ENCODE measurements around the gene ALOX15. TPM values are rescaled to one million over a fixed set of nuclear protein-coding genes. Genes with fewer than 3 reads are reported as not detected.

Gene ALOX15
- total and polyA plus RNA-seq, 9 of the 15 experiments (the other 6 are each of a cell fraction or from before 2014, with no cell fraction given) = not detected

DNA sequence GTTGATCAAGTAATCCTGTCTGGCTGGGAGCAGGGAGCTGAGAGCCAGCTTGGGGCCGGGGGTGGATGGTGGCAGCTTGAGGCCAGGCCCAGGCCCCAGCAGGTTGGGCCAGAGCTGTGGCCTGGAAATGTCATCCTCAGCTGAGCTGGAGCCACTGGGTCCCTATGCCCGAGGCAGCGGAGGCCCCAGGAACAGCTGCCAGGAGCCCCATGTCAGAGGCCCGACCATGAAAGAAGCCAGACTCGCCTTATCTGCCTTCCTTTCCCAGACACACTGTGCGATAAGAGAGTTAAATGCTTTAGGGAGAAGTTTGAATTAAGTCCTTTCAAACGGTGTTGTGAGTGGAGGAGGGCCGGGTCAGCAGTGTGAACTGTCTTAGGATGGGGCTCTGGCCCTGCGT is 53.7 kb downstream of the ALOX15 start (continued):
- TF ChIP-seq MYBL2 (IDR thresholded peaks at IDR 0.05; ENCODE audit: low read depth) (no peak), MYBL2 (CRISPR knock-in tag; IDR thresholded peaks at IDR 0.05; ENCODE audit: borderline replicate concordance) (no peak), TSHZ1 (CRISPR knock-in tag; IDR thresholded peaks at IDR 0.05) (no peak), FIP1L1 (IDR thresholded peaks at IDR 0.05; ENCODE audit: low read depth, low read length, poor library complexity, severe bottlenecking) (no peak), TEAD4 (IDR thresholded peaks at IDR 0.05; ENCODE audit: low read length) (peak; percentile 76), TEAD4 (CRISPR knock-in tag; IDR thresholded peaks at IDR 0.05; ENCODE audit: borderline replicate concordance) (no peak), FOXM1 (IDR thresholded peaks at IDR 0.05; ENCODE audit: low read depth) (no peak), FOXM1 (CRISPR knock-in tag; IDR thresholded peaks at IDR 0.05; ENCODE audit: low read depth) (no peak), ILF3 (IDR thresholded peaks at IDR 0.05; ENCODE audit: borderline replicate concordance) (no peak), PATZ1 (CRISPR knock-in tag; IDR thresholded peaks at IDR 0.05; ENCODE audit: borderline replicate concordance) (no peak), ELF2 (CRISPR knock-in tag; IDR thresholded peaks at IDR 0.05) (no peak), SAFB (IDR thresholded peaks at IDR 0.05; ENCODE audit: borderline replicate concordance, low read depth, low read length) (no peak), ZNF165 (CRISPR knock-in tag; IDR thresholded peaks at IDR 0.05; ENCODE audit: borderline replicate concordance) (no peak), ZKSCAN8 (CRISPR knock-in tag; IDR thresholded peaks at IDR 0.05) (no peak), GTF2A2 (tag; IDR thresholded peaks at IDR 0.05) (no peak), PKNOX1 (IDR thresholded peaks at IDR 0.05) (0 out of 2 replicates have a peak, but pooled peaks have one; percentile 30), HNRNPLL (IDR thresholded peaks at IDR 0.05; ENCODE audit: low read depth, low read length, poor library complexity, severe bottlenecking) (no peak), STAT5B (CRISPR knock-in tag; IDR thresholded peaks at IDR 0.05) (no peak)
- TF ChIP-seq, protein P1, sequence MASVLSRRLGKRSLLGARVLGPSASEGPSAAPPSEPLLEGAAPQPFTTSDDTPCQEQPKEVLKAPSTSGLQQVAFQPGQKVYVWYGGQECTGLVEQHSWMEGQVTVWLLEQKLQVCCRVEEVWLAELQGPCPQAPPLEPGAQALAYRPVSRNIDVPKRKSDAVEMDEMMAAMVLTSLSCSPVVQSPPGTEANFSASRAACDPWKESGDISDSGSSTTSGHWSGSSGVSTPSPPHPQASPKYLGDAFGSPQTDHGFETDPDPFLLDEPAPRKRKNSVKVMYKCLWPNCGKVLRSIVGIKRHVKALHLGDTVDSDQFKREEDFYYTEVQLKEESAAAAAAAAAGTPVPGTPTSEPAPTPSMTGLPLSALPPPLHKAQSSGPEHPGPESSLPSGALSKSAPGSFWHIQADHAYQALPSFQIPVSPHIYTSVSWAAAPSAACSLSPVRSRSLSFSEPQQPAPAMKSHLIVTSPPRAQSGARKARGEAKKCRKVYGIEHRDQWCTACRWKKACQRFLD (CRISPR knock-in tag; IDR thresholded peaks at IDR 0.05) = no peak
- TF ChIP-seq, protein P2, sequence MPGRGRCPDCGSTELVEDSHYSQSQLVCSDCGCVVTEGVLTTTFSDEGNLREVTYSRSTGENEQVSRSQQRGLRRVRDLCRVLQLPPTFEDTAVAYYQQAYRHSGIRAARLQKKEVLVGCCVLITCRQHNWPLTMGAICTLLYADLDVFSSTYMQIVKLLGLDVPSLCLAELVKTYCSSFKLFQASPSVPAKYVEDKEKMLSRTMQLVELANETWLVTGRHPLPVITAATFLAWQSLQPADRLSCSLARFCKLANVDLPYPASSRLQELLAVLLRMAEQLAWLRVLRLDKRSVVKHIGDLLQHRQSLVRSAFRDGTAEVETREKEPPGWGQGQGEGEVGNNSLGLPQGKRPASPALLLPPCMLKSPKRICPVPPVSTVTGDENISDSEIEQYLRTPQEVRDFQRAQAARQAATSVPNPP (IDR thresholded peaks at IDR 0.05; ENCODE audit: borderline replicate concordance, insufficient read depth, insufficient read length) = no peak

All from K562 (cell line).